Colonic mucosa (tissue), 4 donors: ENCODE measurements around the gene GRK7. TPM values are rescaled to one million over a fixed set of nuclear protein-coding genes. Genes with fewer than 3 reads are reported as not detected.

ENCODE experiments used
- DNase-seq: peaks from one replicate; pipeline ENCODE4 v3.0.0-alpha.2; 2020
- H3K27ac ChIP-seq: fragments of 200-600 bp; one replicate; pipeline ENCODE4 v1.8.0; 2021
- H3K27me3 ChIP-seq: fragments of 200-600 bp; one replicate; pipeline ENCODE4 v1.8.0; 2021
- H3K36me3 ChIP-seq: fragments of 200-600 bp; one replicate; pipeline ENCODE4 v1.8.0; 2021
- H3K4me1 ChIP-seq: fragments of 200-600 bp; one replicate; pipeline ENCODE4 v1.8.0; 2021; ENCODE audit warnings: mild to moderate bottlenecking
- H3K4me3 ChIP-seq: fragments of 200-600 bp; one replicate; pipeline ENCODE4 v1.8.0; 2021
- H3K9ac ChIP-seq, 2 donors: one replicate each; pipeline ENCODE4 v1.7.0; 2013; ENCODE audit warnings: control low read depth in 2 of 2, low read depth in 2 of 2, low read length in 2 of 2
- H3K9me3 ChIP-seq: fragments of 200-600 bp; one replicate; pipeline ENCODE4 v1.8.0; 2021
- intact Hi-C: fragments of 100-400 bp; cut with DNase I; formaldehyde crosslinking; loops from one replicate; pipeline ENCODE4 v1.14.1; 2022
- total RNA-seq, 2 donors: library from RNA; stranded (reverse); fragmentation: NEBNext Ultra II Directional in 1 of 2; extraction: Animal tissue kit (Norgen Biotek cat#: 25700) in 1 of 2; gene quantifications; one replicate each; pipeline ENCODE4 v1.2.1, GENCODE V29; 2021
- TF ChIP-seq, protein P1 (sequence below): fragments of 200-600 bp; IDR thresholded peaks from one replicate; pipeline ENCODE4 v1.8.0; 2022; ENCODE audit warnings: antibody characterized with exemption, mild to moderate bottlenecking
- donor health status: healthy.
- donor health status: DM: no; HTN: no; CAD: no.
- donor health status: DM: no; HTN: no; CAD: no.

The GRK7 gene
- total RNA-seq, 2 donors from 2014 or later, result not detected

DNA sequence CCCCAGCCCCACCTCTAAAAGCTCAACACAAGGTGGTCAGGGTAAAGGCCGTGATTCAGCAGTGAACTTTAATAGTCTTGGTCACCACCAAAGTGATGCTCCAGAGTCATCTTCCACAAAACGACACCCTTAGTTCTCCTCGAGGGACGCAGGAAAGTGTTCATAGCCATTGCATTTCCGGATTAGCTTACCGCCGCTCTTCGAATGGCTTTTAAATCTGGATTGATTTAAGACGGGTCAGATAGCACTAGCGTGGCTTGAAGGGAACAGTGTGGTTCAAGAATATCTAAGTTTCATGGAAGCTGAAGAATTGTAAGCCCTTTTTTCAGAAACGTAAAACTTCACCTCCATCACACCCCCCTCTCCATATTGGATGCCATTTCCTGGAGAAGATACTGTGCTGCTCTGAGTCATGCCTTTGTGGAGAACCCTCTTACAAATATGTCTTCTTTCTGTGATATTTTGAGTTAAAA lies 24.3 kb upstream of the GRK7 start:
- TF ChIP-seq, protein P1, sequence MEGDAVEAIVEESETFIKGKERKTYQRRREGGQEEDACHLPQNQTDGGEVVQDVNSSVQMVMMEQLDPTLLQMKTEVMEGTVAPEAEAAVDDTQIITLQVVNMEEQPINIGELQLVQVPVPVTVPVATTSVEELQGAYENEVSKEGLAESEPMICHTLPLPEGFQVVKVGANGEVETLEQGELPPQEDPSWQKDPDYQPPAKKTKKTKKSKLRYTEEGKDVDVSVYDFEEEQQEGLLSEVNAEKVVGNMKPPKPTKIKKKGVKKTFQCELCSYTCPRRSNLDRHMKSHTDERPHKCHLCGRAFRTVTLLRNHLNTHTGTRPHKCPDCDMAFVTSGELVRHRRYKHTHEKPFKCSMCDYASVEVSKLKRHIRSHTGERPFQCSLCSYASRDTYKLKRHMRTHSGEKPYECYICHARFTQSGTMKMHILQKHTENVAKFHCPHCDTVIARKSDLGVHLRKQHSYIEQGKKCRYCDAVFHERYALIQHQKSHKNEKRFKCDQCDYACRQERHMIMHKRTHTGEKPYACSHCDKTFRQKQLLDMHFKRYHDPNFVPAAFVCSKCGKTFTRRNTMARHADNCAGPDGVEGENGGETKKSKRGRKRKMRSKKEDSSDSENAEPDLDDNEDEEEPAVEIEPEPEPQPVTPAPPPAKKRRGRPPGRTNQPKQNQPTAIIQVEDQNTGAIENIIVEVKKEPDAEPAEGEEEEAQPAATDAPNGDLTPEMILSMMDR, result no peak
- H3K36me3 ChIP-seq, result no peaks in the 10 kb centered on the region
- DNase-seq, result no peak
- no peaks in the 10 kb centered on the region for H3K27me3 ChIP-seq
- intact Hi-C loops, result loop anchor here (1.0 to 5.0 kb wide), 3 partner anchors 136 to 173 kb away; no protein-coding TSS in a partner anchor
- H3K9me3 ChIP-seq, result no peaks in the 10 kb centered on the region
- peak overlapping the region; percentile 80 to 92 for H3K9ac ChIP-seq
- H3K27ac ChIP-seq, result peak overlapping the region; percentile 99
- H3K4me1 ChIP-seq, result no peaks in the 10 kb centered on the region
- H3K4me3 ChIP-seq, result peak overlapping the region; percentile 92

DNA sequence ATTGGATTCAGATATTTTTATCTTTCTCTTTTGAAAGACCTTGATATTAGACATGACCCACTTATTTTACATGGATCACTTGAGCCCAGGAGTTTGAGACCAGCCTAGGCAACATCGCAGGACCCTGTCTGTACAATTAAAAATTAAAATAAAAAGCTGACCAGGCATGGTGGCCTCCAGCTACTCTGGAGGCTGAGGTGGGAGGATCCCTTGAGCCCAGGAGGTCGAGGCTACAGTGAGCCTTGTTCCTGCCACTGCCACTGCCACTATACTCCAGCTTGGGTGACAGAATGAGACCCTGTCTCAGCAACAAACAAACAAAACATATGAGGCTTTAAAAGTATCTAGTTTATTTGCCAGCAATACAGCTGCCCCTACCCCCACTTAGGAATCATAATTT lies 23.5 kb upstream of the GRK7 start:
- TF ChIP-seq, protein P1, result no peak
- no peak for DNase-seq

DNA sequence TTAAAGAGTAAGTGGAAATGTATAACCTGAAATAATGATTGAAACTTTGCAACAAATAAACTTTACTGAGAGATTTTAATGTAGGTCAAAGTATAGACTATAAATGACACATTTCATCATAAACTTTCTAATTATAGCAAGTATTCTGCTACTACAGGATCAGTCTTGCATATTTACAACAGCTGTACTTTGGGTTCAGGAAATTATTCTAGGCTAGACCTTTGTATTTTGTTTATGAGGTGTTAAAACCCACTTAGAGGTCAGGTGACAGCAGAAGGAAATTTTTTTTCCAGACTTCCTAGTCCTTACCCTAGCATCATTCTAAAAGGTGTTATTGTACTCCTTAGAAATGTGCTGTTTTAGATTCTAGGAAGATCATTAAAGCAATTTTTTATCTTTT lies 22.9 kb upstream of the GRK7 start:
- Histone ChIP-seq H3K9me3 (no peaks in the 10 kb centered on the region), H3K27me3 (no peaks in the 10 kb centered on the region), H3K27ac (peak overlapping the region; percentile 99), H3K36me3 (peaks cover 3% of the 10 kb centered on the region), H3K9ac (no peak overlapping the region), H3K4me3 (no peak overlapping the region), H3K4me1 (no peaks in the 10 kb centered on the region)
- TF ChIP-seq, protein P1, result no peak
- no peak for DNase-seq
- intact Hi-C loops, result no loop called here

More for the DNA sequence above, 23.5 kb upstream of the GRK7 start:
- no peaks in the 10 kb centered on the region for H3K36me3 ChIP-seq
- peak overlapping the region; percentile 99 for H3K27ac ChIP-seq
- no peaks in the 10 kb centered on the region for H3K27me3 ChIP-seq
- peak overlapping the region; percentile 92 for H3K4me3 ChIP-seq
- peak overlapping the region in 1 of 2 donors; percentile 80 for H3K9ac ChIP-seq
- no peaks in the 10 kb centered on the region for H3K9me3 ChIP-seq
- intact Hi-C loops, result loop anchor here (5.0 kb wide), 2 partner anchors 162 to 173 kb away; no protein-coding TSS in a partner anchor
- H3K4me1 ChIP-seq, result no peaks in the 10 kb centered on the region

DNA sequence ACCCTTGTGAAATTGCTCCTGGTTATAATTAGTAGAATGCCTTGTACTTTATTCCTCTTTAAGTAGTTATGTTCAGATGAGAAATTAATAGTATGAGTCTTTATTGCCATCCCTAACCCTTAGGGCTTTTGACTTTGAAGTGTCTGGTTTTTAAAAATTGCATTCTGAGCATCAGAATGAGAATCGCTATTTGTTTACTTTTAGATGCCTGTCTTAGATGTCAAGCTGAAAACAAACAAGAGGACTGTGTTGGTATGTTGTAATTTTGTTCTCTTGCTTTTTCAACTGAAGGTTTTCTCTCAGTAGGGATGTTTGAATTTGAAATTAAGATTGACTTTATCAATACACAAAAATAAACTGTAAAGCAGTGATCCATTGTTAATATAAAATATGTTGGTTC lies 19.9 kb upstream of the GRK7 start:
- H3K27me3 ChIP-seq, result no peaks in the 10 kb centered on the region
- no peaks in the 10 kb centered on the region for H3K4me1 ChIP-seq
- H3K9me3 ChIP-seq, result no peaks in the 10 kb centered on the region
- peaks cover 18% of the 10 kb centered on the region for H3K36me3 ChIP-seq
- H3K27ac ChIP-seq, result no peak overlapping the region
- intact Hi-C loops, result no loop called here
- no peak overlapping the region for H3K4me3 ChIP-seq
- TF ChIP-seq, protein P1, result no peak
- no peak overlapping the region for H3K9ac ChIP-seq
- no peak for DNase-seq

DNA sequence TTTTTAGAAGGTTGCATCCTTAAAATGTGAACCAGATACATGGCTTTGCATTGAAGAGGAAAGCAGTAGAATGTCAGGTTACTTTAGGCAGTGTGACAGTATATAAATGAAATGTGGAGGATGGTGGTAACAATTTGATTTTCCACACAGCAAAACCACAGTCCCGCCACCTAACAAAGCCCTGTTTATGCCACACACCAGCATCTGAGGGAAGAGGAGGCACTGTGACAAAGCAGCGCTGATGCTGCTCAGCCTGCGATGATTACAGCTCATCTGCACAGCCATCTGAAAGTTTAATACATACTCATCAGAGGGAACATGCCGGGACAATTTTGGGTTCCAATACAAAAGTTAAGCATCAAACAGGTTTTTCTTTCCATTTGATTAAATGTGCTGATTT lies 16.2 kb upstream of the GRK7 start:
- DNase-seq, result no peak
- no peaks in the 10 kb centered on the region for H3K27me3 ChIP-seq
- no peak overlapping the region for H3K4me3 ChIP-seq
- H3K9ac ChIP-seq, result no peak overlapping the region
- no peak overlapping the region for H3K27ac ChIP-seq
- TF ChIP-seq, protein P1, result no peak
- peaks cover 18% of the 10 kb centered on the region for H3K36me3 ChIP-seq
- H3K4me1 ChIP-seq, result no peaks in the 10 kb centered on the region
- H3K9me3 ChIP-seq, result no peaks in the 10 kb centered on the region
- intact Hi-C loops, result no loop called here
